HEK293 (cell line): ENCODE results near the gene PDXDC1.
"Not testable (repeated sequence)": the region's sequence is repeated elsewhere in the genome, so short reads cannot be mapped to it uniquely, and the experiment has no call there.

Experiments used
- CTCF ChIA-PET: fragments of 350-600 bp; formaldehyde crosslinking; extraction: SDS; loops from one replicate; lab custom pipeline; 2021; ENCODE audit warnings: antibody characterized with exemption; lab: Yijun Ruan, JAX
- POLR2A ChIA-PET: fragments of 300-600 bp; formaldehyde crosslinking; extraction: SDS; loops from one replicate; lab custom pipeline; 2020; ENCODE audit warnings: antibody characterized with exemption, inconsistent platforms; lab: Yijun Ruan, JAX
- H3K27ac ChIP-seq: fragments of 200-500 bp; sonication (Bioruptor generic); 2 replicates; pipeline ENCODE4 v1.5.1; 2014; ENCODE audit warnings: low read depth, low read length, control low read depth, inconsistent platforms; ENCODE audit errors: extremely low read depth
- H3K36me3 ChIP-seq, 2 experiments: fragments of 200-500 bp in 1 of 2; sonication (Bioruptor generic) in 1 of 2; 1 replicate in 1 of 2; 2 replicates in 1 of 2; pipeline ENCODE4 v1.5.1; 2014 to 2017; ENCODE audit warnings: inconsistent platforms in 2 of 2, low read length in 2 of 2; ENCODE audit not compliant: control insufficient read depth in 2 of 2, insufficient read depth in 1 of 2
- H3K4me1 ChIP-seq: fragments of 200-500 bp; sonication (Bioruptor generic); 2 replicates; pipeline ENCODE4 v1.5.1; 2014; ENCODE audit warnings: mild to moderate bottlenecking, low read length, inconsistent platforms; ENCODE audit not compliant: control insufficient read depth, insufficient read depth
- H3K4me3 ChIP-seq: 2 replicates; pipeline ENCODE4 v1.5.1; 2011; ENCODE audit warnings: low read depth, mild to moderate bottlenecking, control low read depth, low read length, moderate library complexity
- H3K9me3 ChIP-seq: fragments of 200-500 bp; sonication (Bioruptor generic); 2 replicates; pipeline ENCODE4 v1.5.1; 2014; ENCODE audit warnings: low read depth, low read length, inconsistent platforms; ENCODE audit not compliant: control insufficient read depth, insufficient read depth
- EGR2 ChIP-seq: fragments of 450-650 bp; formaldehyde crosslinking; IDR thresholded peaks from 2 replicates; pipeline ENCODE4 v1.5.1; 2016; ENCODE audit warnings: low read depth, missing biosample characterization, missing genetic modification characterization
- GLIS2 ChIP-seq: fragments of 450-650 bp; formaldehyde crosslinking; IDR thresholded peaks from 2 replicates; pipeline ENCODE4 v1.5.1; 2016; ENCODE audit warnings: missing biosample characterization, missing genetic modification characterization
- KLF1 ChIP-seq: fragments of 450-650 bp; formaldehyde crosslinking; IDR thresholded peaks from 2 replicates; pipeline ENCODE4 v1.5.1; 2016; ENCODE audit warnings: missing biosample characterization, missing genetic modification characterization
- KLF17 ChIP-seq: fragments of 450-650 bp; formaldehyde crosslinking; IDR thresholded peaks from 2 replicates; pipeline ENCODE4 v1.5.1; 2016; ENCODE audit warnings: missing biosample characterization, missing genetic modification characterization
- ZNF341 ChIP-seq: fragments of 450-650 bp; formaldehyde crosslinking; IDR thresholded peaks from 2 replicates; pipeline ENCODE4; 2016; ENCODE audit warnings: low read depth, missing biosample characterization, missing genetic modification characterization
- ZNF416 ChIP-seq: fragments of 450-650 bp; formaldehyde crosslinking; IDR thresholded peaks from 2 replicates; pipeline ENCODE4 v1.5.1; 2016; ENCODE audit warnings: missing biosample characterization, missing genetic modification characterization
- ZNF423 ChIP-seq: fragments of 450-650 bp; formaldehyde crosslinking; IDR thresholded peaks from 2 replicates; pipeline ENCODE4 v1.5.1; 2016; ENCODE audit warnings: missing biosample characterization, missing genetic modification characterization
- ZNF530 ChIP-seq: fragments of 450-650 bp; formaldehyde crosslinking; IDR thresholded peaks from 2 replicates; pipeline ENCODE4 v1.5.1; 2016; ENCODE audit warnings: low read depth, missing biosample characterization, missing genetic modification characterization
- ZNF580 ChIP-seq: fragments of 450-650 bp; formaldehyde crosslinking; IDR thresholded peaks from 2 replicates; pipeline ENCODE4 v1.5.1; 2016; ENCODE audit warnings: missing biosample characterization, missing genetic modification characterization
- ZNF76 ChIP-seq: fragments of 450-650 bp; formaldehyde crosslinking; IDR thresholded peaks from 2 replicates; pipeline ENCODE4; 2016; ENCODE audit warnings: low read depth, missing biosample characterization, missing genetic modification characterization, borderline replicate concordance
- ZNF776 ChIP-seq: fragments of 450-650 bp; formaldehyde crosslinking; IDR thresholded peaks from 2 replicates; pipeline ENCODE4 v1.5.0; 2017; ENCODE audit warnings: missing biosample characterization, missing genetic modification characterization, borderline replicate concordance
- ZNF837 ChIP-seq: fragments of 450-650 bp; formaldehyde crosslinking; IDR thresholded peaks from 2 replicates; pipeline ENCODE4 v1.5.1; 2016; ENCODE audit warnings: missing biosample characterization, missing genetic modification characterization

PDXDC1 gene

GRCh38 chr16:15133554-15133953, 158.7 kb downstream of the PDXDC1 start:
- H3K9me3 ChIP-seq, H3K27ac ChIP-seq, H3K4me3 ChIP-seq, H3K4me1 ChIP-seq, CTCF ChIA-PET, POLR2A ChIA-PET, H3K36me3 ChIP-seq: not testable (repeated sequence)

GRCh38 chr16:15134752-15135482, 160.1 kb downstream of the PDXDC1 start:
- CTCF ChIA-PET, POLR2A ChIA-PET, H3K4me3 ChIP-seq, H3K36me3 ChIP-seq, H3K27ac ChIP-seq, H3K4me1 ChIP-seq, H3K9me3 ChIP-seq: not testable (repeated sequence)

GRCh38 chr16:15135483-15136360, 160.9 kb downstream of the PDXDC1 start:
- H3K4me3 ChIP-seq, H3K27ac ChIP-seq, H3K9me3 ChIP-seq, H3K4me1 ChIP-seq, H3K36me3 ChIP-seq, CTCF ChIA-PET, POLR2A ChIA-PET: not testable (repeated sequence)
- 0 out of 2 replicates have a peak, but pooled peaks have one; percentile 11 for TF ChIP-seq EGR2 (tag by site-specific recombination)

- H3K4me1 ChIP-seq, H3K9me3 ChIP-seq, H3K4me3 ChIP-seq: not testable (repeated sequence)
- 0 out of 2 replicates have a peak, but pooled peaks have one; percentile 19 for TF ChIP-seq ZNF341 (tag by site-specific recombination)
- TF ChIP-seq, all 188 proteins: peak for 1; not testable (repeated sequence) for 187
- POLR2A ChIA-PET, H3K36me3 ChIP-seq, H3K27ac ChIP-seq, CTCF ChIA-PET: not testable (repeated sequence)
Measured at GRCh38 chr16:15137514-15137913, 162.7 kb downstream of the PDXDC1 start.

- H3K36me3 ChIP-seq, H3K4me1 ChIP-seq, H3K27ac ChIP-seq, POLR2A ChIA-PET, CTCF ChIA-PET, H3K4me3 ChIP-seq, H3K9me3 ChIP-seq: not testable (repeated sequence)
- TF ChIP-seq KLF17 (tag by site-specific recombination) (0 out of 2 replicates have a peak, but pooled peaks have one; percentile 24), KLF1 (0 out of 2 replicates have a peak, but pooled peaks have one; percentile 23)
Measured at GRCh38 chr16:15140444-15141365, 165.9 kb downstream of the PDXDC1 start.

GRCh38 chr16:15141586-15141985, 166.8 kb downstream of the PDXDC1 start:
- ChIA-PET CTCF (no interaction called here), POLR2A (no interaction called here)
- Histone ChIP-seq H3K9me3 (no peaks in the 10 kb centered on the region), H3K27ac (no peak overlapping the region), H3K36me3 (no peaks in the 10 kb centered on the region), H3K4me1 (peaks cover 5% of the 10 kb centered on the region; the same call in 1 of the 2 replicates), H3K4me3 (no peak overlapping the region)
- no peak for TF ChIP-seq ZNF580 (tag by site-specific recombination)
- TF ChIP-seq GLIS2 (tag by site-specific recombination), result no peak
- TF ChIP-seq ZNF76 (tag by site-specific recombination), result no peak
- TF ChIP-seq ZNF837 (tag by site-specific recombination), result no peak
- TF ChIP-seq ZNF416, result no peak
- no peak for TF ChIP-seq ZNF423 (tag by site-specific recombination)
- no peak for TF ChIP-seq ZNF530 (tag by site-specific recombination)
- TF ChIP-seq ZNF776 (tag by site-specific recombination), result no peak
